Testis (tissue), 2 donors: ENCODE measurements around the gene SNAI3.

Experiments used
- CTCF ChIP-seq, 3 experiments: fragments of 450-650 bp in 2 of 3; fragments of 200-600 bp in 1 of 3; sonication (generic) in 1 of 3; IDR thresholded peaks; one replicate each; pipeline ENCODE4 v1.5.1; 2016 to 2019; ENCODE audit warnings: antibody characterized with exemption in 3 of 3, mild to moderate bottlenecking in 2 of 3, moderate library complexity in 1 of 3
- POLR2A ChIP-seq: fragments of 450-650 bp; IDR thresholded peaks from one replicate; pipeline ENCODE4 v1.6.1; 2017; ENCODE audit warnings: antibody characterized with exemption, mild to moderate bottlenecking, moderate library complexity

- no peak for TF ChIP-seq CTCF (IDR thresholded peaks at IDR 0.05)
- TF ChIP-seq POLR2A, result no peak
Observed at GRCh38 chr16:88726981-88727380, 40.7 kb upstream of the SNAI3 start.
